HG02571 (cell line): ENCODE results near the gene CLDN18.

Experiments
- ATAC-seq: cut with Tn5 transposase; IDR thresholded peaks from one replicate; pipeline ENCODE4 v1.9.1; 2021; ENCODE audit warnings: mild to moderate bottlenecking, moderate library complexity; ENCODE audit not compliant: unreplicated experiment

CLDN18 gene

DNA sequence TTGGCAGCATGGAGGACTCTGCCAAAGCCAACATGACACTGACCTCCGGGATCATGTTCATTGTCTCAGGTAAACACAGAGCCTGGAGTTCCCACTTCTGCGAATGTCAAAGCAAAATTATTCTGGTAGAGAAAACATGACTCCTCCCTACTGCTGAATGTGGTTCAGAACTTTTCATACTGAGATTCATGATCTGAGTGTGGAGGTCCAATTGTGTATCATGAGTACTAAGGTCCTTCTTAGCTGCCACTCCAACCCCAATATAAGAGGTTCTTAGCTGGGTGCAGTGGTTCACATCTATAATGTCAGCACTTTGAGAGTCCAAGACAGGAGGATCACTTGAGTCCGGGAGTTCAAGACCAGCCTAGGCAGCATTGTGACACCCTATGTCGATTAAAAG, 13.8 kb downstream of the CLDN18 start:
- ATAC-seq: no peak

DNA sequence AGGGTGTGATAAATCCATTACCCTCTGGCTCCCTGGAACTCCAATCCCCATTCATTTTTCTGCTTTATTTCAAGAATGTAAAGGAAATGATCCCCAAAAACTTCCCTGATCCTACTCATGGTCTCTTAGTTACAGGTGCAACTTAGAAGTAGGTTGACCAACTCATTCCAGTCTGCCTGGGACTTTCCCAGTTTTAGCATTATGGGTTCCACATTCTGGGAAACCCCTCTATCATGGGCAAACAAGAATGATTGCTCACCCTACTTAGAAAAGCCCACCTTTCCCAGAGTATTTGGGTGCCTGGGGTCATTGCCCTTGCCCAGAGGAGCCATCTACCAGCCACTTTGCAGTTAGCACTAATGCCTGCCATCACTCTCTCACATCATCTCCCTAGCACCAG, 15.6 kb downstream of the CLDN18 start:
- no peak for ATAC-seq

GRCh38 chr3:138027821-138028220, 17.9 kb downstream of the CLDN18 start:
- no peak for ATAC-seq

DNA sequence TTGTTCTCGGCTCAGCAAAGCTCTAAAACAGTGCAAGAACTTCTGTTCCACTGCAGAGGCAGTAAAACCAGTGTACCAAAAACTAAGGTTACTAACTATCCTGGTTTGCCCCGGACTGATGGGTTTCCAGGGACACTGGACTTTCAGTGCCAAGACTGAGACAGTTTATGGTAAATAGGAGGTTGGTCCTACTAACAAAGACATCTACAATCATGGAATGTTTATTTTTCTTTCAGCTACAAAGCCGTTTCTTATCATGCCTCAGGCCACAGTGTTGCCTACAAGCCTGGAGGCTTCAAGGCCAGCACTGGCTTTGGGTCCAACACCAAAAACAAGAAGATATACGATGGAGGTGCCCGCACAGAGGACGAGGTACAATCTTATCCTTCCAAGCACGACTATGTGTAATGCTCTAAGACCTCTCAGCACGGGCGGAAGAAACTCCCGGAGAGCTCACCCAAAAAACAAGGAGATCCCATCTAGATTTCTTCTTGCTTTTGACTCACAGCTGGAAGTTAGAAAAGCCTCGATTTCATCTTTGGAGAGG, 20.8 kb downstream of the CLDN18 start:
- ATAC-seq: no peak

DNA sequence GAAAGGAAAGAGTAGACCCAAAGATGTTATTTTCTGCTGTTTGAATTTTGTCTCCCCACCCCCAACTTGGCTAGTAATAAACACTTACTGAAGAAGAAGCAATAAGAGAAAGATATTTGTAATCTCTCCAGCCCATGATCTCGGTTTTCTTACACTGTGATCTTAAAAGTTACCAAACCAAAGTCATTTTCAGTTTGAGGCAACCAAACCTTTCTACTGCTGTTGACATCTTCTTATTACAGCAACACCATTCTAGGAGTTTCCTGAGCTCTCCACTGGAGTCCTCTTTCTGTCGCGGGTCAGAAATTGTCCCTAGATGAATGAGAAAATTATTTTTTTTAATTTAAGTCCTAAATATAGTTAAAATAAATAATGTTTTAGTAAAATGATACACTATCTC, 21.6 kb downstream of the CLDN18 start:
- no peak for ATAC-seq

DNA sequence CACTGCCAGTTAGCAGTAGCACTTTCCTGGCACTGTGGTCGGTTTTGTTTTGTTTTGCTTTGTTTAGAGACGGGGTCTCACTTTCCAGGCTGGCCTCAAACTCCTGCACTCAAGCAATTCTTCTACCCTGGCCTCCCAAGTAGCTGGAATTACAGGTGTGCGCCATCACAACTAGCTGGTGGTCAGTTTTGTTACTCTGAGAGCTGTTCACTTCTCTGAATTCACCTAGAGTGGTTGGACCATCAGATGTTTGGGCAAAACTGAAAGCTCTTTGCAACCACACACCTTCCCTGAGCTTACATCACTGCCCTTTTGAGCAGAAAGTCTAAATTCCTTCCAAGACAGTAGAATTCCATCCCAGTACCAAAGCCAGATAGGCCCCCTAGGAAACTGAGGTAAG, 22.6 kb downstream of the CLDN18 start:
- no peak for ATAC-seq

DNA sequence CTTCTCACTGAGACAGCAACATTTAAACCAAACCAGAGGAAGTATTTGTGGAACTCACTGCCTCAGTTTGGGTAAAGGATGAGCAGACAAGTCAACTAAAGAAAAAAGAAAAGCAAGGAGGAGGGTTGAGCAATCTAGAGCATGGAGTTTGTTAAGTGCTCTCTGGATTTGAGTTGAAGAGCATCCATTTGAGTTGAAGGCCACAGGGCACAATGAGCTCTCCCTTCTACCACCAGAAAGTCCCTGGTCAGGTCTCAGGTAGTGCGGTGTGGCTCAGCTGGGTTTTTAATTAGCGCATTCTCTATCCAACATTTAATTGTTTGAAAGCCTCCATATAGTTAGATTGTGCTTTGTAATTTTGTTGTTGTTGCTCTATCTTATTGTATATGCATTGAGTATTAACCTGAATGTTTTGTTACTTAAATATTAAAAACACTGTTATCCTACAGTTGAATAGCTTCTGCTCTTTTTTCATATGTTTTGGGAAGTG, 23.3 kb downstream of the CLDN18 start:
- ATAC-seq: no peak

- no peak for ATAC-seq
These were observed 25.0 kb downstream of the CLDN18 start for GRCh38 chr3:138034918-138035317.

DNA sequence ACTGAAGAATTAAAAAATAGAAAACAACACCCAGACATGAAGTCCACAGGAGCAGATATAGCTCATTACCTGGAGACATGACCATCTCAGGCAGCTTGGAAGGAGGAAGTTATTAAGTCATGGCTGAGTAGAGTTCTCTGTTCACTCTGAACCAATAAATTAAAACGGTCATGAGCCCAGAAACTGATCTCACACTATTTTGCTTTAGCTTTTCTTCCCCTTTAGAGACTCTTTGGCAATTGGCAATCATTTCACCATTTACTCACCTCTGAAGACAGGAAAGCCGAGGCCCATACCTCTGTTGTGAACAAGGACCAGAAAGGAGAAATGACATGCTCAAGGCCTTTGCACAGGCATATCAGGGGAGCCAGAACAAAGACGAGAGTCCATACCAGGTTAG, 26.6 kb downstream of the CLDN18 start:
- no peak for ATAC-seq

- no peak for ATAC-seq
These were observed 28.9 kb downstream of the CLDN18 start for GRCh38 chr3:138038725-138039462.

GRCh38 chr3:138042043-138042442, 32.1 kb downstream of the CLDN18 start:
- no peak for ATAC-seq

GRCh38 chr3:138043266-138044029, 33.5 kb downstream of the CLDN18 start:
- no peak for ATAC-seq

GRCh38 chr3:138046085-138046484, 36.1 kb downstream of the CLDN18 start:
- no peak for ATAC-seq

DNA sequence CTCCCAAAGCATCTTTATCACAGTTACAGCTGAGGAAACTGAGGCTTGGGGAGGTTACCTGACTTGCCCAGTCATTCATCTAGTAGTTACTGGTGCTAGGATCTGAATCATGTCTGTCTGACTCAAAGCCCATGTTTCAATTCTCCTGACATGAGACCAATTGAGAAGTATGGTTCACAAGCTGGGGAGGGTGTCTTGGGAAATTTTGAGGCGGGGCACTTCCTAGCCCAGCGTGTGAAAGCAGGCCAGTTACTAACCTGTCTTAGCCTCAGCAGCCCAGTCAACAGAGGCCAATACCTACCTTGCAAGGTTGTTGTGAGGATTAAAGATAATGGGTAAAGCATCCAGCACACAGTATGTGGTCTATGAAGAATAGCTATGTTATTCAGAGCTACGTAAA, 37.0 kb downstream of the CLDN18 start:
- no peak for ATAC-seq

DNA sequence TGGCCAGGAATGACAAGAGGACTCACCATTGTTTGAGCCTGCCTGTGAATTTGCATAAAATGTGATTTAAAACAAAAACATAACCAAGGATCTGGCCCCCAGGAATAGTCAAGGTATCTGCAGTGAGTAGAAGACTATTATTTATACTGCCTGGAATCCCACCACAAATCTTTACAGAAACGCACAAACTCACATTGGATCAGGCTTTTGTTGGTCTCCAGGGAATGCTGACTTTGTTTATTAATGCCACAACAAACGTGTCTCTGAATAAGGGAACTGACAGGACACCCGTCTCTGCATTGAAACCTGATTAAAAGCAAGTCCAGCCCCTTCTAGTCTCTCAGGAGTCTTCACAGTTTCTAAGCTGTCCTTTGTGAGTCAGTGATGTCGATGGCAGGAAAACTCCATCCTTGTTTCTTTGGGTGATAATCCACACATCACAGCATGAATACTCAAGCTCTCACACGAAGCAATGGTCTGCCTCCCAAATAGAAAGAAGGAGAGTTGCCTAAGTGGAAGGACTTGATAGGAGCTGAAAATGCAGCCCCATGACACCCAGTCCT, 37.7 kb downstream of the CLDN18 start:
- ATAC-seq: no peak

DNA sequence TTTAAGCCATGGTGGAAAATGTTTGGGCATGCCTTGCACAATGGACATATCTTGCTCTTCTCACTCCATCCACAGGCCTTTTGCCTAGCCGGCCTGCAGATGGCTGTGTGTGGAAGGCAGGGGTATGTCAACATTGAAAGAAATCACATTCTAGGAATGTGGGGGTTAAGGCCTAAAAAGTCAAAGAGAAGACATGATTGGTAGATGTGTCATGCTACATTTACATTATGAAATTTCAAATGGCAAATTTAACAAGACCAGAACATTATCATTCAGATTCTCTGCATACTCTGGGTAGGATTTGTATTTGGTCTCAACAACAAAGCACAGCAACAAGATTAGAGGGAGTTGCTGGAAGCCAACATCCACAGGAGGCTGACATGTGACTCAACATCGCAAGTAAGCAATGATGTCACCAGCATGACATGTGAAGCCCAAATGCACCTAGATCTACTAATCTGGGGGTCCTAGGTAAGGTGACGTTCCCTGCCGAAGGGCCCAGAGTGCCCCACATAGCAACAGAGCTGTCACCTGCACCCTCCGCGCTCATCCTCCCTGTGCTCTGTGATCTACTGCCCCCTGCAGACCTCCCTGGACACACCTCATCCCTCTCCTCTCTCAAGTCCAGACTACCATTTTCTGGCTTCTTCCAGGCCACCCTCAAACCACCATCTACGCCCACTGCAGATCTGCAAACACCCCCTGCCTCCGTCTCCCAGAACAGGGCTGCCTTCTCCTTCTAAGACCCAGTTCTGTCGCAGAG, 39.4 kb downstream of the CLDN18 start:
- no peak for ATAC-seq

GRCh38 chr3:138051947-138052802, 42.2 kb downstream of the CLDN18 start:
- ATAC-seq: no peak

DNA sequence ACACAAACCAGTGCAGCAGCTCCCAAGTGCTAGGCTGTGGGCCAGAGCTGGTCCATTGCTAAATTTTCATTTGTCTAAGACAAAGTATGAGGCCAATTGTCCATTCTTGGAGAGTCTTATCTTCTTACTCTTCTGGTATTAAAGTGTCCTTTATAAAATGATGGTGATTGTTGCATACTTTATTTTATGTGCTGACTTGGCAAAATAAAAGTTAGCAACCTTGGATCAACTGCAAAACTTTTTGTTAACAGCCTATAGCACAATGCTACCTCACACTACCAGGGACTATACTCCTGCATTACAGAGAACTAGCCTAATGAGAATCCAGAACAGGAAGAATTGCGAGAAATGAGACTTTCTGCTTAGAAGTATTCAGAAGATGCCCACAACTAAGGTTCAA, 44.1 kb downstream of the CLDN18 start:
- no peak for ATAC-seq

DNA sequence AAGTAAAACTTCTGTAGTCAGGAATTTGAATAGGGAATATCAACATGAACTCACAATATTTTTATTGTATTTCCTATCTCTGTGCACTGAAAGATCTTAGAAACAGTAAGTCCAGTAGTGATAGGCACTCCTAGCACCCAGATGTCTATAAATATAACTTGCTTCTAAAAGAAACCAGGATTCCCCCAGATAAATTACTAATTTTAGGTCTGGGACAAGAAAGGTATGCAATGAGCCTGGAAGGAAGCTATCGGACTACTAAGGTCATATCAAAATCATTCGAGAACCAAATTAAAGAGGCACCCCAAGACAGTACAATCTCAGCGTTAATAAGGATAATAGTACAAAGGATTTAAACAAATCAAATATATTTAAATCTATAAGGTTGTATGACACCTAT, 47.4 kb downstream of the CLDN18 start:
- no peak for ATAC-seq

GRCh38 chr3:138059261-138059660, 49.3 kb downstream of the CLDN18 start:
- ATAC-seq: no peak
